HG03135 (cell line): Measurements from ENCODE around the gene TBC1D8.

ENCODE experiments used
- ATAC-seq: cut with Tn5 transposase; IDR thresholded peaks from one replicate; pipeline ENCODE4 v1.9.1; 2021; ENCODE audit warnings: mild to moderate bottlenecking, moderate library complexity; ENCODE audit not compliant: unreplicated experiment

Gene TBC1D8

GRCh38 chr2:100963026-100963375 is 188.2 kb downstream of the TBC1D8 start:
- no peak for ATAC-seq

GRCh38 chr2:100962366-100963025 is 188.7 kb downstream of the TBC1D8 start:
- ATAC-seq, result no peak

- ATAC-seq, result no peak
Observed at GRCh38 chr2:100960688-100961087, 190.5 kb downstream of the TBC1D8 start.

- ATAC-seq, result no peak
Observed at GRCh38 chr2:100959225-100959880, 191.8 kb downstream of the TBC1D8 start.

- no peak for ATAC-seq
Observed at GRCh38 chr2:100957996-100958653, 193.1 kb downstream of the TBC1D8 start.
